Upper lobe of left lung (tissue), 6 donors: ENCODE data around the gene PP2D1. TPM values are rescaled to one million over a fixed set of nuclear protein-coding genes. Genes with fewer than 3 reads are reported as not detected.

Source experiments
- ATAC-seq, 2 donors: fragments of 200-7000 bp; cut with Tn5 transposase; one replicate each; pipeline ENCODE4 v1.9.1; 2022; ENCODE audit warnings: mild to moderate bottlenecking in 2 of 2, moderate library complexity in 2 of 2; ENCODE audit not compliant: low FRiP score in 2 of 2
- DNase-seq, 2 donors: peaks; one replicate each; pipeline ENCODE4 v3.0.0-alpha.2; 2019 to 2020
- H3K27ac ChIP-seq, 4 donors: fragments of 200-600 bp; sonication (generic); one replicate each; pipeline ENCODE4 v1.5.1; 2016 to 2019
- H3K27me3 ChIP-seq, 4 donors: fragments of 200-600 bp; sonication (generic); one replicate each; pipeline ENCODE4 v1.5.1; 2017 to 2019
- H3K36me3 ChIP-seq, 4 donors: fragments of 200-600 bp; sonication (generic); one replicate each; pipeline ENCODE4 v1.5.1; 2016 to 2019
- H3K4me1 ChIP-seq, 4 donors: fragments of 200-600 bp; sonication (generic); one replicate each; pipeline ENCODE4 v1.5.1; 2018 to 2019
- H3K4me3 ChIP-seq, 4 donors: fragments of 200-600 bp; sonication (generic); one replicate each; pipeline ENCODE4 v1.5.1; 2017 to 2019; ENCODE audit warnings: mild to moderate bottlenecking in 2 of 4, moderate library complexity in 1 of 4
- H3K9me3 ChIP-seq, 4 donors: fragments of 200-600 bp; sonication (generic); one replicate each; pipeline ENCODE4 v1.5.1; 2018 to 2019
- EP300 ChIP-seq, 4 donors: sonication (generic); formaldehyde crosslinking; IDR thresholded peaks; one replicate each; pipeline ENCODE4 v1.5.1; 2017; ENCODE audit warnings: antibody characterized with exemption in 4 of 4, control low read depth in 2 of 4
- POLR2A ChIP-seq, 4 donors: fragments of 450-650 bp; IDR thresholded peaks; one replicate each; pipeline ENCODE4 v1.5.1; 2016 to 2017; ENCODE audit warnings: antibody characterized with exemption in 4 of 4, mild to moderate bottlenecking in 2 of 4
- POLR2AphosphoS5 ChIP-seq, 2 donors: sonication (generic); formaldehyde crosslinking; IDR thresholded peaks; one replicate each; pipeline ENCODE4 v1.5.1; 2017; ENCODE audit warnings: antibody characterized with exemption in 2 of 2
- WGBS, 2 donors: methylation state at CpG; one replicate each; pipeline ENCODE4 v1.1.5; 2017 to 2018; 5-methylcytosine and 5-hydroxymethylcytosine counted together
- total RNA-seq, 6 donors: library from RNA; depleted of rRNA in 4 of 6; stranded (reverse); fragments of >200 nt in 4 of 6; gene quantifications; one replicate each; pipeline versions ENCODE4 v1.1.0 to v1.2.1, GENCODE V29; 2016 to 2021
- TF ChIP-seq, protein P1 (sequence below), 6 experiments: fragments of 450-650 bp in 4 of 6; fragments of 200-600 bp in 2 of 6; sonication (generic) in 2 of 6; IDR thresholded peaks; one replicate each; pipeline ENCODE4 v1.5.1; 2016 to 2019; ENCODE audit warnings: antibody characterized with exemption in 6 of 6
- donor health status: DM: no; HTN: no; CAD: no; lungs with moderate emphysema.
- donor health status: DM: no; HTN: yes; CAD: no; lungs with severe emphysema.

PP2D1 gene, protein sequence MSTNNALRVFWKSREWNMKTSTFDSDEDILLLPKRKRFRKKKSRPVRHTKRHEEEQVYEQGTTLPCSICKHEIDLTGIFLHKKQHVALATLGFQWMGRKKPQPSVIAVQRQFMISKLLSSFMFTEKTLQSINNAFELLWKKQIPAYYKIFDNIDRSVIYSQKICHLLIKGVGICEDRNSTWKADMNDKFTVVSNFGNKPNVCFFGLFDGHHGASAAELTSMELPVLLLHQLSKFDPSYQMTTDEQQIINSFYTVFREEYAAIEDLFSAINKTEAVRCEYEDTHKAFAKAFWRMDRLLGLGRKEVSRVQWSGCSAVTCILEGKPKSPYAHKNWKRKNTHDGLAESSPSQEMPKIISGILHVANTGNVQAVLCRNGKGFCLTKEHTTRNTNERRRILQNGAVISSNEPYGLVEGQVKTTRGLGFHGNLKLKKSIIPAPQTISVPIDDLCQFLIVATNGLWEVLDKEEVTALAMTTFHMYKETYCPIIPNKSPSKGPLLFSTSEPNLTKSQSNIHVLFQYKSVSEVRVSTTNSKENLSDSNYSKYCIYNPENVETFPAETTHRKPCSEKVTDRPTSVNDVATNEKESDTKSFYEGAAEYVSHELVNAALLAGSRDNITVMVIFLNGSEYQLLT
- not detected for total RNA-seq

DNA sequence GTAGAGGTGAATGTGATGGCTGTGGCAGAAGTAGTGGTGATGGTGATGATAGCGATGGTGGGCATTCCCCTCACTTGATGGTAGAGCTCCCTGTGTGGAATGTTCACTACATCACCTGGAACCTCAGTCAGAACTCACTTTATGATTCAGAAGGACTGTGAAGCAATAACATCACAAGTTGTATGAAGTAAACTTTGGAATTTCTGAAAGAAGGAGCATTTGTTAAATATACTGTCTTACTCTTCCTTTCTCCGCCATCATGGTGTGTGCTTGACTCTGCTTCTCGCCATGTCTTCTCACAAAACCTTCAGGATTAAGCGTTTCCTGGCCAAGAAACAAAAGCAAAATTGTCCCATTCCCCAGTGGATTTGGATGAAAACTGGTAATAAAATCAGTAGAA is at the start of gene PP2D1:
Gene PP2D1, minus strand, starts transcription at position 101 of the 400 bp plus-strand sequence. CDS start 192 bp downstream, outside the sequence.
- Histone ChIP-seq H3K27me3 (no peaks in the 10 kb centered on the region), H3K36me3 (no peaks in the 10 kb centered on the region), H3K27ac (no peak within 1 kb of the TSS), H3K9me3 (no peaks in the 10 kb centered on the region), H3K4me1 (no peaks in the 10 kb centered on the region), H3K4me3 (no peak within 1 kb of the TSS)
- ATAC-seq (no peak), DNase-seq (no peak)
- TF ChIP-seq POLR2AphosphoS5 (IDR thresholded peaks at IDR 0.05) (no peak), EP300 (IDR thresholded peaks at IDR 0.05) (no peak), POLR2A (IDR thresholded peaks at IDR 0.05) (no peak)
- TF ChIP-seq, protein P1, sequence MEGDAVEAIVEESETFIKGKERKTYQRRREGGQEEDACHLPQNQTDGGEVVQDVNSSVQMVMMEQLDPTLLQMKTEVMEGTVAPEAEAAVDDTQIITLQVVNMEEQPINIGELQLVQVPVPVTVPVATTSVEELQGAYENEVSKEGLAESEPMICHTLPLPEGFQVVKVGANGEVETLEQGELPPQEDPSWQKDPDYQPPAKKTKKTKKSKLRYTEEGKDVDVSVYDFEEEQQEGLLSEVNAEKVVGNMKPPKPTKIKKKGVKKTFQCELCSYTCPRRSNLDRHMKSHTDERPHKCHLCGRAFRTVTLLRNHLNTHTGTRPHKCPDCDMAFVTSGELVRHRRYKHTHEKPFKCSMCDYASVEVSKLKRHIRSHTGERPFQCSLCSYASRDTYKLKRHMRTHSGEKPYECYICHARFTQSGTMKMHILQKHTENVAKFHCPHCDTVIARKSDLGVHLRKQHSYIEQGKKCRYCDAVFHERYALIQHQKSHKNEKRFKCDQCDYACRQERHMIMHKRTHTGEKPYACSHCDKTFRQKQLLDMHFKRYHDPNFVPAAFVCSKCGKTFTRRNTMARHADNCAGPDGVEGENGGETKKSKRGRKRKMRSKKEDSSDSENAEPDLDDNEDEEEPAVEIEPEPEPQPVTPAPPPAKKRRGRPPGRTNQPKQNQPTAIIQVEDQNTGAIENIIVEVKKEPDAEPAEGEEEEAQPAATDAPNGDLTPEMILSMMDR (IDR thresholded peaks at IDR 0.05), result no peak
- WGBS, 2 donors, result 94 to 97% methylated on average over 4 of the region's 4 CpGs

DNA sequence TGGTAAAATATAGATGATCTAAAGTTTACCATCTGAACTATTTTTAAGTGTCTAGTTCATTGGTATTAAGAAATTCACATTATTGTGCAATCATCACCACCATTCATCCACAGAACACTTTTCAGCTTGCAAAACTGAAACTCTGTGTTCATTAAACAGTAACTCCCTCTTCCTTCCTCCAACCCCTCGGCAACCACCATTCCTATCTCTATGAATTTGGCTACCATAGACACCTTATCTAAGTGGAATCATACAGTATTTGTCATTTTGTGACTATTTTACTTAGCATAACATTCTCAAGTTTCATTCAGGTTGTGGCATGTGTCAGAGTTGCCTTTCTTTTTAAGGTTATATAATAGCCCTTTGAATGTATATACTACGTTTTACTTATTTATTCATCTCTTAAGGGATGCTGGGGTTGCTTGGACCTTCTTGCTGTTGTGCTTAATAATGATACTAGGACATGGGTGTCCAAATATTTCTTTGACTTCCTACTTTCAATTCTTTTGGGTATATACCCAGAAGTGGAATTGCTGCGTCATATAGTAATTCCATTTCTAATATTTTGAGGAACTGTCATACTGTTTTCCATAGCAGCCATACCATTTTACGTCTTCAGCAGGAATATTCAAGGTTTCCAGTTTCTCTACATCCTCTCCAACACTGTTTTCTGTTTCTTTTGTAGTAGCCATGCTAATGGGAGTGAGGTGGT is 49.1 kb upstream of the PP2D1 start:
- 30 to 48% methylated on average over 4 of the region's 4 CpGs for WGBS, 2 donors
- Histone ChIP-seq H3K27ac (peak overlapping the region; percentile 59 to 84 (median 72)), H3K9me3 (no peaks in the 10 kb centered on the region), H3K4me3 (peak overlapping the region in 3 of 4 donors; percentile 12 to 32 (median 24)), H3K36me3 (no peaks in the 10 kb centered on the region), H3K4me1 (peaks cover 30 to 44% (median 37%) of the 10 kb centered on the region in 4 donors), H3K27me3 (no peaks in the 10 kb centered on the region)
- peak; percentile 63 to 84 for ATAC-seq
- DNase-seq, result no peak
- peak in 2 of 4 donors; percentile 8 to 32 for TF ChIP-seq EP300 (IDR thresholded peaks at IDR 0.05)
- TF ChIP-seq, protein P1 (IDR thresholded peaks at IDR 0.05), result no peak
- no peak for TF ChIP-seq POLR2A (IDR thresholded peaks at IDR 0.05)
- no peak for TF ChIP-seq POLR2AphosphoS5 (IDR thresholded peaks at IDR 0.05)

DNA sequence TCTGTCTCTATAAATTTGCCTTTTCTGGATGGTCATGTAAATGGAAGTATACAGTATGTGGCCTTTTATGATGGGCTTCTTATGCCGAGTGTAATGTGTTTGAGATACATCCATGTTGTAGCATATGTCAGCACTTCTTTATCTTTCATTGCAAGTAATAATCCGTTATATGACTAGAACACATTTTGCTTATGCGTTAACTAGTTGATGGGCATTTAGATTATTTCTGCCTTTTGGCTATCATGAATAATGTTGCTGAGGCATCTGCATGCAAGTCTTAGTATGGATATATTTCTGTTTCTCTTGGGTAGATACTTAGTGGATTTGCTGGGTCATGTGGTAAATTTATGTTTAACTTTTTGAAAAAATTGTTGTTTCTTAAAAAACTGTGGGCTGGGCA is 47.9 kb upstream of the PP2D1 start:
- no peaks in the 10 kb centered on the region for H3K9me3 ChIP-seq
- WGBS, 2 donors, result 90 to 96% methylated on average over 3 of the region's 3 CpGs
- DNase-seq (no peak), ATAC-seq (no peak)
- no peaks in the 10 kb centered on the region for H3K36me3 ChIP-seq
- H3K27ac ChIP-seq, result peak overlapping the region in 3 of 4 donors; percentile 0 to 84 (median 5)
- no peak overlapping the region for H3K4me3 ChIP-seq
- TF ChIP-seq POLR2AphosphoS5 (IDR thresholded peaks at IDR 0.05) (no peak), POLR2A (IDR thresholded peaks at IDR 0.05) (no peak), EP300 (IDR thresholded peaks at IDR 0.05) (no peak)
- TF ChIP-seq, protein P1 (IDR thresholded peaks at IDR 0.05), result no peak
- peaks cover 42 to 52% (median 49%) of the 10 kb centered on the region in 4 donors for H3K4me1 ChIP-seq
- no peaks in the 10 kb centered on the region for H3K27me3 ChIP-seq

DNA sequence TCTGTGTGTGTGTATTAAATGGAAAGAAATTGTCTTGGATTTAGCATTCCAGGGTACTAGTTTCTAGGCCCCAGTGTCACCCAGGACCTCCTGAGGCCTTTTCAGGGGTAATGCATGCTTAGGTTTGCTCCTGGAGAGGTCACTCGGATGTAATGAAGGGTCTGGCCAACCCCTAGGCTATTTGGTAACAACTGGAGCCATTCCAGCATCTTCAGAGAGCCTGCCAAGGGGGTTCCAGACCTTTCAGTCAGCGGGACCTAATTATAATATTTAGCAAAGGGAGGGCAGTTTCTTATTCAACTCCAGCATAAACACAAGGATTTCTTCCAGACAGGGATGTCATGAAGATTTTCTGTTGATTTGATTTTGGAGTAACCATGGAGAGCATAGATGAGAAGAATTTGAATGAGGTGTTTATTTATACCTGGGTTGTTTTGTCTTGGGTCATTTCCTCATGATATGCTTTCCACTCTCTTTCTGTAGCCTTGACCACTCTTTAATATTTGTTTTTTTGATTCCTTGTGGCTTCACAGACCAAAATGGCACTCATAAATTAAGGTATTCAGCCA is 45.6 kb upstream of the PP2D1 start:
- WGBS, 2 donors, result 46 to 75% methylated on average over 2 of the region's 2 CpGs
- Histone ChIP-seq H3K4me1 (peaks cover 51 to 60% (median 59%) of the 10 kb centered on the region in 4 donors), H3K36me3 (no peaks in the 10 kb centered on the region), H3K27me3 (no peaks in the 10 kb centered on the region), H3K9me3 (no peaks in the 10 kb centered on the region), H3K4me3 (no peak overlapping the region), H3K27ac (peak overlapping the region; percentile 13 to 83 (median 72))
- ATAC-seq, result peak in 1 of 2 donors; percentile 15
- TF ChIP-seq POLR2A (IDR thresholded peaks at IDR 0.05), result no peak
- TF ChIP-seq, protein P1 (IDR thresholded peaks at IDR 0.05), result no peak
- no peak for TF ChIP-seq POLR2AphosphoS5 (IDR thresholded peaks at IDR 0.05)
- TF ChIP-seq EP300 (IDR thresholded peaks at IDR 0.05), result no peak
- DNase-seq, result no peak
